CD4-positive, alpha-beta memory T cell (primary cell): ENCODE data around the gene BLTP1. TPM values are rescaled to one million over a fixed set of nuclear protein-coding genes. Genes with fewer than 3 reads are reported as not detected.
A peak's percentile ranks its signal among the peaks of the same experiment; 100 is the strongest.

Source experiments
- CTCF ChIA-PET: fragments of 350-600 bp; sonication (Branson Sonifier 250); formaldehyde crosslinking; loops from one replicate; lab custom pipeline; 2021; ENCODE audit warnings: inconsistent platforms; ENCODE audit not compliant: partially characterized antibody; lab: Charles Lee
- POLR2A ChIA-PET: fragments of 350-600 bp; sonication (Branson Sonifier 250); formaldehyde crosslinking; loops from one replicate; lab custom pipeline; 2021; ENCODE audit not compliant: partially characterized antibody; lab: Charles Lee
- DNase-seq, 5 donors: peaks; one replicate each; pipeline versions ENCODE4 v3.0.0 to v3.0.0-alpha.2; 2020 to 2022; ENCODE audit warnings: mixed read lengths in 1 of 5
- H3K27ac ChIP-seq: one replicate; pipeline ENCODE4 v1.7.0; 2013; ENCODE audit warnings: low read depth, low read length
- H3K27me3 ChIP-seq: 2 replicates; pipeline ENCODE4 v1.7.0; 2013; ENCODE audit warnings: mild to moderate bottlenecking, low read length, moderate library complexity; ENCODE audit not compliant: insufficient read depth
- H3K36me3 ChIP-seq: 2 replicates; pipeline ENCODE4 v1.7.0; 2013; ENCODE audit warnings: mild to moderate bottlenecking, low read length, moderate library complexity; ENCODE audit not compliant: insufficient read depth
- H3K4me1 ChIP-seq: 2 replicates; pipeline ENCODE4 v1.7.0; 2013; ENCODE audit warnings: mild to moderate bottlenecking, low read length, moderate library complexity; ENCODE audit not compliant: insufficient read depth
- H3K4me3 ChIP-seq, 2 donors: one replicate each; pipeline ENCODE4 v1.7.0; 2013; ENCODE audit warnings: low read length in 2 of 2, mild to moderate bottlenecking in 1 of 2
- H3K9me3 ChIP-seq, 2 donors: one replicate each; pipeline ENCODE4 v1.7.0; 2013; ENCODE audit warnings: low read length in 2 of 2, control low read depth in 1 of 2; ENCODE audit not compliant: control insufficient read depth in 1 of 2
- H3K27ac Mint-ChIP-seq, 7 donors: one replicate each; pipeline ENCODE4 v1.8.0; 2020 to 2021; ENCODE audit warnings: mixed read lengths in 7 of 7, mild to moderate bottlenecking in 6 of 7, inconsistent platforms in 3 of 7, moderate library complexity in 3 of 7
- H3K27me3 Mint-ChIP-seq, 2 donors: one replicate each; pipeline ENCODE4 v1.8.0; 2020 to 2021; ENCODE audit warnings: mixed read lengths in 2 of 2
- H3K36me3 Mint-ChIP-seq, 2 donors: one replicate each; pipeline ENCODE4 v1.8.0; 2020 to 2021; ENCODE audit warnings: mixed read lengths in 2 of 2, inconsistent platforms in 1 of 2, mild to moderate bottlenecking in 1 of 2
- H3K4me1 Mint-ChIP-seq, 4 donors: one replicate each; pipeline ENCODE4 v1.8.0; 2020 to 2021; ENCODE audit warnings: mixed read lengths in 4 of 4, mild to moderate bottlenecking in 1 of 4
- H3K4me3 Mint-ChIP-seq, 8 donors: one replicate each; pipeline ENCODE4 v1.8.0; 2020 to 2021; ENCODE audit warnings: mixed read lengths in 8 of 8, mild to moderate bottlenecking in 7 of 8, moderate library complexity in 6 of 8, inconsistent platforms in 3 of 8
- H3K9me3 Mint-ChIP-seq, 8 donors: one replicate each; pipeline ENCODE4 v1.8.0; 2020 to 2021; ENCODE audit warnings: mixed read lengths in 8 of 8, mild to moderate bottlenecking in 5 of 8, inconsistent platforms in 3 of 8, moderate library complexity in 1 of 8
- intact Hi-C: fragments of 100-400 bp; cut with micrococcal nuclease; formaldehyde crosslinking; loops from one replicate; pipeline ENCODE4 v1.15.1; 2023
- polyA plus RNA-seq, 2 donors: library from polyadenylated mRNA; unstranded; fragments of 300-500 nt; fragmentation: Illumina TruSeq; gene quantifications; one replicate each; pipeline ENCODE4 v1.2.3, GENCODE V29; 2021
- total RNA-seq, 2 experiments: library from RNA; stranded (reverse); gene quantifications; one replicate each; pipeline ENCODE4 v1.2.3, GENCODE V29; 2021

BLTP1 gene
- total and polyA plus RNA-seq, 4 experiments from 2014 or later: 3.5 to 87.5 (median 48.2) TPM

DNA sequence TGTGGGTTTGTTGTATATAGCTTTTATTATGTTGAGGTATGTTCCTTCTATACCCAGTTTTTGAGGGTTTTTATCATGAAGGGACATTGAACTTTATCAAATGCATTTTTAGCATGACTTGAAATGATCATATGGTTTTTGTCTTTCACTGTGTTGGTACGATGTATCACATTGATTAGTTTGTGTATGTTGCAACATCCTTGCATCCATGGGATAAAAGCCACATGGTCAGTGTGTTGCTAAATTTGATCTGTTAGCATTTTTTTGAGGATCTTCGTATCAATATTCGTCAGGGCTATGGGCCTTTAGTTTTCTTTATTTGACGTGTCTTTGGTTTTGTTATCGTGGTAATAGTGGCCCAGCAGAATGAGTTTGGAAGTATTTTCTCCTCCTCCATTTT is 11.3 kb upstream of the BLTP1 start:
- Mint-ChIP-seq H3K9me3 (peaks cover 0 to 2% (median 0%) of the 10 kb centered on the region in 8 donors), H3K27ac (no peak overlapping the region)
- CTCF ChIA-PET: no interaction called here

DNA sequence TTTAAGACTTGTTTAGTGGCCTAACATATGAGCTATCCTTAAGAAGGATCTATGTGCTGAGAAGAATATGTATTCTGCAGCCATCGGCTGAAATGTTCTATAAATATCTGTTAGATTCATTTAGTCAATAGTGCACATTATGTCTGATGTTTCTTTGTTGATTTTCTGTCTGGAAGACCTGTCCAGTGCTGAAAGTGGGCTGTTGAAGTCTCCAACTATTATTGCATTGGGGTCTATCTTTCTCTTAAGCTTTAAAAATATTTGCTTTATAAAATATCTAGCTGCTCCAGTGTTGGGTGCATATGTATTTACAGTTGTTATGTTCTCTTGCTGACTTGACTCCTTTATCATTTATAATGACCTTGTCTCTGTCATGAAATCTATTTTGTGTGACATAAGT is 9.4 kb upstream of the BLTP1 start:
- no peak for DNase-seq
- Histone ChIP-seq H3K4me3 (no peak overlapping the region), H3K27ac (no peak overlapping the region), H3K27me3 (no peaks in the 10 kb centered on the region), H3K9me3 (no peaks in the 10 kb centered on the region), H3K4me1 (no peaks in the 10 kb centered on the region), H3K36me3 (no peaks in the 10 kb centered on the region)
- Mint-ChIP-seq H3K9me3 (peaks cover 0 to 2% (median 0%) of the 10 kb centered on the region in 8 donors), H3K4me3 (no peak overlapping the region), H3K27me3 (peaks cover 2 to 6% of the 10 kb centered on the region in 2 donors), H3K4me1 (peaks cover 0 to 6% (median 3%) of the 10 kb centered on the region in 4 donors), H3K27ac (no peak overlapping the region), H3K36me3 (no peaks in the 10 kb centered on the region)
- ChIA-PET POLR2A (no interaction called here), CTCF (no interaction called here)
- intact Hi-C loops: no loop called here

More for the DNA sequence above, 11.3 kb upstream of the BLTP1 start:
- DNase-seq: no peak
- Mint-ChIP-seq H3K27me3 (peaks cover 2 to 3% of the 10 kb centered on the region in 2 donors), H3K4me3 (no peak overlapping the region), H3K36me3 (no peaks in the 10 kb centered on the region), H3K4me1 (no peaks in the 10 kb centered on the region)
- intact Hi-C loops: no loop called here
- Histone ChIP-seq H3K4me3 (no peak overlapping the region), H3K27ac (no peak overlapping the region), H3K9me3 (no peaks in the 10 kb centered on the region), H3K4me1 (no peaks in the 10 kb centered on the region), H3K36me3 (no peaks in the 10 kb centered on the region), H3K27me3 (no peaks in the 10 kb centered on the region)
- POLR2A ChIA-PET: no interaction called here

DNA sequence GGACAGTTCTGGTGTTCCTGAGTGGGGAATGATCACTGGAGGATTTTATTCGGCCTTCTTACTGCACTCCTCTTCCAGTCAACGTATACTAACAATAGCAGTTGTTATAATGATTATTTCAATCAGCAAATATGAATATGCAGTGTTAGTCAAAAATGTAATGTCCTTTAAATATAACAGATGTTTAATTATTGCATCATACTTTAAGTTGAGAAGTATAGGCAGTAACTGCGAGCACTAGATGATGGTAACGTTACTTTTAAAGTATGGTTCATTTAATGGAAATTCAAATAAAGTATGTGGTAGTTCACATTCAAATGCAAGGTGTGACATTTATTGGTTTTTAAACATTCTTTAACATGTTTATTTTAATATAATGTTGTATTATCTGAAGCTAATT is 5.5 kb upstream of the BLTP1 start:
- Histone ChIP-seq H3K27me3 (no peaks in the 10 kb centered on the region), H3K9me3 (no peaks in the 10 kb centered on the region), H3K4me1 (peaks cover 23% of the 10 kb centered on the region), H3K4me3 (no peak overlapping the region), H3K36me3 (no peaks in the 10 kb centered on the region), H3K27ac (no peak overlapping the region)
- Mint-ChIP-seq H3K4me3 (peak overlapping the region in 1 of 8 donors; percentile 17), H3K27me3 (peaks cover 2 to 6% of the 10 kb centered on the region in 2 donors), H3K4me1 (peaks cover 21 to 37% (median 28%) of the 10 kb centered on the region in 4 donors), H3K27ac (no peak overlapping the region), H3K36me3 (peaks cover 0 to 3% of the 10 kb centered on the region in 2 donors), H3K9me3 (peaks cover 0 to 2% (median 0%) of the 10 kb centered on the region in 8 donors)
- no peak for DNase-seq
- intact Hi-C loops: no loop called here
- ChIA-PET CTCF (no interaction called here), POLR2A (no interaction called here)

DNA sequence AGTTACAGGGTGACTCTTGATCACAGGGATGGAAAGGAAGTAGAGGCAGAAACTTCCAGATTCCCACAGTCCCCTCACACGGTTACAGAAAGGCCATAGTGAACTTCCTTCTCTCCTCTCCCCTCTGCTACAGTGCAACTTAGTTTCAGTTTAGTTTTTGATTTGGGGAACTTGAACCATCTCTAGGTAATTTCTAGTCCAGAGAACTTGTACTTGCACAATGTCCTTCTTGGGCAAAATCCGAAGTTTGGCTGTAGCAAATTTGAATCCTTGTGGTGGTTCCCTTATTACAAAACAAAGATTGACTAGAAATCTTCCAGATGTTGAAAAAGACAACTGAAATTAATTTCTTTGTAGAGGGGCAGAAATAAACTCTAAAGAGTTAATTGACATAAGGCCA is 1.2 kb upstream of the BLTP1 start:
- peak overlapping the region; percentile 85 for H3K27ac ChIP-seq
- H3K27me3 Mint-ChIP-seq: peaks cover 0 to 3% of the 10 kb centered on the region in 2 donors
- peak overlapping the region; percentile 92 to 100 (median 99) for H3K27ac Mint-ChIP-seq
- peaks cover 51% of the 10 kb centered on the region for H3K4me1 ChIP-seq
- H3K9me3 ChIP-seq: no peaks in the 10 kb centered on the region
- H3K4me3 ChIP-seq: peak overlapping the region; percentile 3 to 34
- DNase-seq: peak in 3 of 5 donors; percentile 14 to 18 (median 15)
- peaks cover 0 to 2% (median 0%) of the 10 kb centered on the region in 8 donors for H3K9me3 Mint-ChIP-seq
- intact Hi-C loops: loop anchor here (5.0 to 10.0 kb wide), 4 partner anchors 34 to 426 kb away; partner anchors contain the start of genes BBS7 and CCNA2
- CTCF ChIA-PET: interaction anchor here (1.0 kb wide), 1 partner anchor 21 kb away, joined by 3 read pairs; no protein-coding TSS in a partner anchor
- no peaks in the 10 kb centered on the region for H3K27me3 ChIP-seq
- H3K36me3 ChIP-seq: peaks cover 5% of the 10 kb centered on the region
- POLR2A ChIA-PET: interaction anchor here (0.9 to 5.3 kb wide), 4 partner anchors 18 to 200 kb away, joined by 3 to 40 read pairs (median 8); no protein-coding TSS in a partner anchor
- H3K36me3 Mint-ChIP-seq: peaks cover 6 to 18% of the 10 kb centered on the region in 2 donors
- H3K4me3 Mint-ChIP-seq: peak overlapping the region; percentile 92 to 100 (median 96)
- peaks cover 39 to 73% (median 52%) of the 10 kb centered on the region in 4 donors for H3K4me1 Mint-ChIP-seq

DNA sequence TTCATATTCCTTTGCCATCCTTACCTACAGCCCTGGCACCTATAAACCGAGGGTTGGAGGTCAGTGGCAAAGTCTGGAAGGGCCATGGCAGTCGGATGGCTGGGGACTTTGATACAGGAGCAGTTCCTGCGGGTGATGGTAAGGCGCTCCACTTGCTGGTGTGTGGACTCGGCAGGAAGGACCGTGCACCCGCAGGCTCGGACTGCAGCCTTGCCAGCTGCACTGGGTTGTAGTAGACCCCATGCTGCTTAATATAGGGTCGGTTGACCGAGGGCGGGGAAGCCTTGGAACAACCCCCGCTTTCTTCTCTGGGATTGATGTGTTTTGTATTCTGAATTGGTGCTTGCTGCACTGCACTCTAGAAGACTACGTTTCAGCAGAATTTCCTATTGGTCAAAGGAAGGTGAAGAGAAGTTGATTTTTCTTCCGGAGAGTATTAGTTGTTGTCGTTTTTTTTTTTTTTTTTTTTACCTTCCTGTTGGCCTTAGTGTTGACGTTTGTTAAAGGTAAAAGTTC is 638 bp downstream of the BLTP1 start:
- intact Hi-C loops: loop anchor here (1.0 to 10.0 kb wide), 7 partner anchors 22 to 580 kb away; partner anchors contain the start of genes BBS12, BBS7 and CCNA2
- H3K27ac Mint-ChIP-seq: peak overlapping the region; percentile 86 to 100 (median 94)
- Histone ChIP-seq H3K9me3 (no peaks in the 10 kb centered on the region), H3K4me1 (peaks cover 69% of the 10 kb centered on the region), H3K4me3 (peak overlapping the region; percentile 73 to 92), H3K27me3 (no peaks in the 10 kb centered on the region), H3K27ac (peak overlapping the region; percentile 85), H3K36me3 (peaks cover 7% of the 10 kb centered on the region)
- peaks cover 0 to 2% (median 0%) of the 10 kb centered on the region in 8 donors for H3K9me3 Mint-ChIP-seq
- ChIA-PET POLR2A (interaction anchor here (1.0 to 5.3 kb wide), 11 partner anchors 8 to 351 kb away, joined by 3 to 40 read pairs (median 3); partner anchors contain the start of genes BBS7 and EXOSC9), CTCF (interaction anchor here (1.2 kb wide), 1 partner anchor 18 kb away, joined by 4 read pairs; no protein-coding TSS in a partner anchor)
- H3K36me3 Mint-ChIP-seq: peaks cover 15 to 32% of the 10 kb centered on the region in 2 donors
- H3K4me1 Mint-ChIP-seq: peaks cover 53 to 83% (median 66%) of the 10 kb centered on the region in 4 donors
- peak overlapping the region; percentile 85 to 100 (median 95) for H3K4me3 Mint-ChIP-seq
- DNase-seq: peak in 2 of 5 donors; percentile 40 to 47
- no peaks in the 10 kb centered on the region for H3K27me3 Mint-ChIP-seq

DNA sequence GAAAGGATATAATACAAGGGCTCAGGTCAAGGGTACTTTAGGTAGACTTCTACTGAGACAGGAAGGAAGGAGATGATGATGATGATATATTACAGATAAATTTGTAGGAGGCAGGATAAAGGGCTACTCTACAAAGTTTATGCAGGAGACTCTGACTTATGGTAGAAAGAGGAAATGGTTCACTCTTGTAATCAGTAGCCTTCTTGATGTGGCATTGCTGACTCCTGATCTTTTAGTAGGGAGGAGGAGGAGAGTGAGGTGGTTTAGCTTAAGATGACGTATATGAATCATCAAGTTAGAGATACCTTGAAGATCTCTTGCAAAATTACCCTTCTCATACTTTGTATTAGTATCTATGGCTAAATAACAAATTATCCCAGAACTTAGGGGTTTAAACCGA is 4.7 kb downstream of the BLTP1 start:
- Histone ChIP-seq H3K36me3 (peaks cover 7% of the 10 kb centered on the region), H3K9me3 (no peaks in the 10 kb centered on the region), H3K27me3 (no peaks in the 10 kb centered on the region), H3K4me1 (peaks cover 67% of the 10 kb centered on the region), H3K27ac (no peak overlapping the region), H3K4me3 (no peak overlapping the region)
- peaks cover 42 to 73% (median 56%) of the 10 kb centered on the region in 4 donors for H3K4me1 Mint-ChIP-seq
- intact Hi-C loops: loop anchor here (10.0 kb wide), 1 partner anchor 332 kb away; the partner anchor contains the start of gene CCNA2
- DNase-seq: peak; percentile 23 to 53 (median 33)
- CTCF ChIA-PET: interaction anchor here (1.1 to 3.0 kb wide), 3 partner anchors 9 to 207 kb away, joined by 4 to 8 read pairs (median 7); no protein-coding TSS in a partner anchor
- H3K27me3 Mint-ChIP-seq: no peaks in the 10 kb centered on the region
- POLR2A ChIA-PET: no interaction called here
- peaks cover 25 to 44% of the 10 kb centered on the region in 2 donors for H3K36me3 Mint-ChIP-seq
- peak overlapping the region in 6 of 8 donors; percentile 1 to 47 (median 38) for H3K4me3 Mint-ChIP-seq
- no peaks in the 10 kb centered on the region for H3K9me3 Mint-ChIP-seq
- H3K27ac Mint-ChIP-seq: peak overlapping the region; percentile 0 to 77 (median 56)

DNA sequence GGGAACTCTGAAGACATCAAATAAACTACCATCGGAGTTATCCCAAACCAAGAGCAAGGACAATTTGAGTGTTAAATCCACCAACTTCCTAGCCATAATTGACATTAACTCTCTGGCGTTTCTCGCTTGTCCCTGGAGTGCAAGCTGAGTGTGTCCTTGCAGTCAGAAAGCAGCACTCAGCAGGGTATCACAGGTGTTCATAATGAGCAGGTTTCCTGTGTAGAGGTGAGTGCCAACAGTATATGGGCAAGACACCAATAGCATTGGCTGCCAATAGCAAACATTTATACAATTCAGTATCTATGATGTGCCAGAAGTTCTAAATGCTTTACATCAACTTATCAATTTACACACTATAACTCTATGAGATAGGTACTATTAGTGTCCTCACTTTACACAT is 11.2 kb downstream of the BLTP1 start:
- no peak overlapping the region for H3K27ac ChIP-seq
- H3K4me1 ChIP-seq: peaks cover 24% of the 10 kb centered on the region
- H3K4me1 Mint-ChIP-seq: peaks cover 40 to 59% (median 49%) of the 10 kb centered on the region in 4 donors
- no peak overlapping the region for H3K4me3 Mint-ChIP-seq
- H3K27me3 ChIP-seq: no peaks in the 10 kb centered on the region
- no peaks in the 10 kb centered on the region for H3K27me3 Mint-ChIP-seq
- peaks cover 0 to 1% (median 0%) of the 10 kb centered on the region in 8 donors for H3K9me3 Mint-ChIP-seq
- no peak overlapping the region for H3K27ac Mint-ChIP-seq
- no peaks in the 10 kb centered on the region for H3K9me3 ChIP-seq
- H3K36me3 Mint-ChIP-seq: peaks cover 26 to 35% of the 10 kb centered on the region in 2 donors
- H3K36me3 ChIP-seq: no peaks in the 10 kb centered on the region
- intact Hi-C loops: no loop called here
- POLR2A ChIA-PET: no interaction called here
- DNase-seq: no peak
- CTCF ChIA-PET: no interaction called here
- H3K4me3 ChIP-seq: no peak overlapping the region
